Measurements from ENCODE around the gene NXPE3.

NXPE3 gene

GRCh38 chr3:101853982-101854381 lies 75.0 kb downstream of the NXPE3 start:
- H3K27me3 ChIP-seq = no peaks in the 10 kb centered on the region
- TF ChIP-seq, protein P1, sequence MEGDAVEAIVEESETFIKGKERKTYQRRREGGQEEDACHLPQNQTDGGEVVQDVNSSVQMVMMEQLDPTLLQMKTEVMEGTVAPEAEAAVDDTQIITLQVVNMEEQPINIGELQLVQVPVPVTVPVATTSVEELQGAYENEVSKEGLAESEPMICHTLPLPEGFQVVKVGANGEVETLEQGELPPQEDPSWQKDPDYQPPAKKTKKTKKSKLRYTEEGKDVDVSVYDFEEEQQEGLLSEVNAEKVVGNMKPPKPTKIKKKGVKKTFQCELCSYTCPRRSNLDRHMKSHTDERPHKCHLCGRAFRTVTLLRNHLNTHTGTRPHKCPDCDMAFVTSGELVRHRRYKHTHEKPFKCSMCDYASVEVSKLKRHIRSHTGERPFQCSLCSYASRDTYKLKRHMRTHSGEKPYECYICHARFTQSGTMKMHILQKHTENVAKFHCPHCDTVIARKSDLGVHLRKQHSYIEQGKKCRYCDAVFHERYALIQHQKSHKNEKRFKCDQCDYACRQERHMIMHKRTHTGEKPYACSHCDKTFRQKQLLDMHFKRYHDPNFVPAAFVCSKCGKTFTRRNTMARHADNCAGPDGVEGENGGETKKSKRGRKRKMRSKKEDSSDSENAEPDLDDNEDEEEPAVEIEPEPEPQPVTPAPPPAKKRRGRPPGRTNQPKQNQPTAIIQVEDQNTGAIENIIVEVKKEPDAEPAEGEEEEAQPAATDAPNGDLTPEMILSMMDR (IDR thresholded peaks at IDR 0.05) = no peak
- no peaks in the 10 kb centered on the region for H3K9me3 ChIP-seq
- H3K36me3 ChIP-seq = peaks cover 74 to 90% (median 74%) of the 10 kb centered on the region in 3 donors
- peak overlapping the region in 1 of 2 donors; percentile 100 for H3K27ac ChIP-seq
- intact Hi-C loops (cut with DNase I; ENCODE audit: low total_unique reads) = loop anchor here (5.0 to 10.0 kb wide), 2 partner anchors 37 to 371 kb away; no protein-coding TSS in a partner anchor
- DNase-seq = no peak
- H3K4me3 ChIP-seq = peak overlapping the region; percentile 95 to 99
- peaks cover 0 to 73% (median 28%) of the 10 kb centered on the region in 4 donors for H3K4me1 ChIP-seq

DNA sequence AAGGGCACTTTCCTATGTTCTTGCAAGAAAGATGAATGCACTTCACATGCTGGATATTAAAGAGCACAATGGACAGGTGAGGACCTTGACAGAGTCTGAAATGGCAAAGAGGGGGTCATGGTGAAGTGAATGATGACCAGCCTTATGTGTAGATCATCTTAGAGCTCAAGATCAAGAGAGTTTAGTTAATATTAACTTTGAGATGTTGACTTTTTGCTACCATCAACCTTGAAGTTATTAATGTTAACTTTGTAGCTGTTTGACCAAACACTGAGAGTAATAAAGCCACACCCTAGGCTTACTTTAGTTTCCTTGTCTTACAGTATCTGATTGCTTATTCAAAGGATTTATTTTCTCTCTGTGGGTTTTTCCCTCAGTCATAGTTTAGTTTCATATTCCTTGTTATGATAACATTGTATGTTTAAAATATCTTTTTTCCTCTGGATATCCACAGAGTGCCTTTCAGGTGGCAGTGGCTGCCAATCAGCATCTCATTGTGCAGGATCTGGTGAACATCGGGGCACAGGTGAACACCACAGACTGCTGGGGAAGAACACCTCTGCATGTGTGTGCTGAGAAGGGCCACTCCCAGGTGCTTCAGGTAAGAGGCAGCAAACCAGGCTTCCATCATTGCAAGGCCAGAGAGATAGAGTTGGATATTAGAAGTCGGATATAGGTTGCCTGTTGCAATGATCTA lies 75.7 kb downstream of the NXPE3 start:
- H3K4me1 ChIP-seq = peaks cover 0 to 73% (median 28%) of the 10 kb centered on the region in 4 donors
- peak overlapping the region in 1 of 2 donors; percentile 99 for H3K4me3 ChIP-seq
- H3K27ac ChIP-seq = peak overlapping the region; percentile 27 to 100
- peaks cover 82 to 94% (median 82%) of the 10 kb centered on the region in 3 donors for H3K36me3 ChIP-seq
- intact Hi-C loops (cut with DNase I; ENCODE audit: low total_unique reads) = loop anchor here (5.0 to 10.0 kb wide), 2 partner anchors 37 to 370 kb away; no protein-coding TSS in a partner anchor
- no peaks in the 10 kb centered on the region for H3K27me3 ChIP-seq
- DNase-seq = no peak
- H3K9me3 ChIP-seq = no peaks in the 10 kb centered on the region
- TF ChIP-seq, protein P1 (IDR thresholded peaks at IDR 0.05) = no peak

GRCh38 chr3:101857301-101857741 lies 78.3 kb downstream of the NXPE3 start:
- H3K4me3 ChIP-seq = peak overlapping the region in 1 of 2 donors; percentile 7
- H3K27me3 ChIP-seq = no peaks in the 10 kb centered on the region
- H3K36me3 ChIP-seq = peaks cover 94 to 100% (median 98%) of the 10 kb centered on the region in 3 donors
- H3K9me3 ChIP-seq = no peaks in the 10 kb centered on the region
- intact Hi-C loops (cut with DNase I; ENCODE audit: low total_unique reads) = loop anchor here (10.0 kb wide), 1 partner anchor 367 kb away; no protein-coding TSS in a partner anchor
- peak overlapping the region in 1 of 2 donors; percentile 18 for H3K27ac ChIP-seq
- TF ChIP-seq, protein P1 (IDR thresholded peaks at IDR 0.05) = no peak
- no peak for DNase-seq
- peaks cover 0 to 66% (median 26%) of the 10 kb centered on the region in 4 donors for H3K4me1 ChIP-seq

- DNase-seq = no peak
- intact Hi-C loops (cut with DNase I; ENCODE audit: low total_unique reads) = loop anchor here (10.0 kb wide), 1 partner anchor 366 kb away; no protein-coding TSS in a partner anchor
- peak overlapping the region in 1 of 2 donors; percentile 7 for H3K4me3 ChIP-seq
- H3K27me3 ChIP-seq = no peaks in the 10 kb centered on the region
- H3K9me3 ChIP-seq = no peaks in the 10 kb centered on the region
- TF ChIP-seq, protein P1 (IDR thresholded peaks at IDR 0.05) = no peak
- peaks cover 82 to 97% (median 86%) of the 10 kb centered on the region in 3 donors for H3K36me3 ChIP-seq
- no peak overlapping the region for H3K27ac ChIP-seq
- H3K4me1 ChIP-seq = peaks cover 0 to 53% (median 16%) of the 10 kb centered on the region in 4 donors
Observed at GRCh38 chr3:101858464-101859030, 79.5 kb downstream of the NXPE3 start.

DNA sequence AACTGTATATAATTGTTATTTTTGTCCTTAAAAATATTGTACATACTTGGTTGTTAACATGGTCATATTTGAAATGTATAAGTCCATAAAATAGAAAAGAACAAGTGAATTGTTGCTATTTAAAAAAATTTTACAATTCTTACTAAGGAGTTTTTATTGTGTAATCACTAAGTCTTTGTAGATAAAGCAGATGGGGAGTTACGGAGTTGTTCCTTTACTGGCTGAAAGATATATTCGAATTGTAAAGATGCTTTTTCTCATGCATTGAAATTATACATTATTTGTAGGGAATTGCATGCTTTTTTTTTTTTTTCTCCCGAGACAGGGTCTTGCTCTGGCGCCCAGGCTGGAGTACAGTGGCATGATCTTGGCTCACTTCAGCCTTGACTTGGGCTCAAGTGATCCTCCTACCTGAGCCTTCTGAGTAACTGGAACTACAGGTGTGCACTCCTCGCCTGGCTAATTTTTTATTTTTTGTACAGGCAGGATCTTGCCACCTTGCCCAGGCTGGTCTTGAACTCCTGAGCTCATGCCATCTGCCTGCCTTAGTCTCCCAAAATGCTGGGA lies 81.0 kb downstream of the NXPE3 start:
- TF ChIP-seq, protein P1 (IDR thresholded peaks at IDR 0.05) = no peak
- no peak for DNase-seq
- Histone ChIP-seq H3K27me3 (no peaks in the 10 kb centered on the region), H3K4me1 (peaks cover 0 to 39% (median 7%) of the 10 kb centered on the region in 4 donors), H3K4me3 (no peak overlapping the region), H3K36me3 (peaks cover 68 to 86% (median 71%) of the 10 kb centered on the region in 3 donors), H3K27ac (no peak overlapping the region), H3K9me3 (no peaks in the 10 kb centered on the region)
- intact Hi-C loops (cut with DNase I; ENCODE audit: low total_unique reads) = loop anchor here (10.0 kb wide), 1 partner anchor 365 kb away; no protein-coding TSS in a partner anchor
